Esophagus (tissue), 2 donors: ENCODE data around the gene HEPACAM2. TPM values are rescaled to one million over a fixed set of nuclear protein-coding genes. Genes with fewer than 3 reads are reported as not detected.

Experiments used
- H3K27ac ChIP-seq, 2 donors: one replicate each; pipeline ENCODE4 v1.5.1; 2013; ENCODE audit warnings: low read depth in 2 of 2, mild to moderate bottlenecking in 2 of 2, inconsistent platforms in 1 of 2, low read length in 1 of 2, moderate library complexity in 1 of 2
- H3K27me3 ChIP-seq, 2 donors: one replicate each; pipeline ENCODE4 v1.6.1; 2013; ENCODE audit warnings: low read length in 2 of 2, control low read depth in 1 of 2, mild to moderate bottlenecking in 1 of 2; ENCODE audit not compliant: insufficient read depth in 2 of 2, control insufficient read depth in 1 of 2
- H3K36me3 ChIP-seq, 2 donors: one replicate each; pipeline ENCODE4 v1.6.1; 2013; ENCODE audit warnings: low read length in 1 of 2; ENCODE audit not compliant: control insufficient read depth in 2 of 2, insufficient read depth in 2 of 2
- H3K4me1 ChIP-seq, 2 donors: one replicate each; pipeline ENCODE4 v1.6.1; 2013; ENCODE audit warnings: low read length in 1 of 2; ENCODE audit not compliant: control insufficient read depth in 2 of 2, insufficient read depth in 2 of 2
- H3K4me3 ChIP-seq, 2 donors: one replicate each; pipeline ENCODE4 v1.5.1; 2013; ENCODE audit warnings: low read length in 2 of 2, mild to moderate bottlenecking in 2 of 2, low read depth in 1 of 2, moderate library complexity in 1 of 2
- H3K9me3 ChIP-seq, 2 donors: one replicate each; pipeline ENCODE4 v1.6.1; 2013; ENCODE audit warnings: mild to moderate bottlenecking in 2 of 2, low read depth in 1 of 2, low read length in 1 of 2, moderate library complexity in 1 of 2; ENCODE audit not compliant: control insufficient read depth in 2 of 2, insufficient read depth in 1 of 2
- WGBS, 2 donors: extraction: QIAGEN DNeasy Blood & Tissue Kit; methylation state at CpG; one replicate each; pipeline ENCODE4 v1.1.7; 2013; 5-methylcytosine and 5-hydroxymethylcytosine counted together
- polyA plus RNA-seq, 2 donors: library from polyadenylated mRNA; stranded (reverse); fragments of 200-250 nt; gene quantifications; one replicate each; pipeline ENCODE4 v1.2.3, GENCODE V29; 2013
- donor health status: healthy with polysubstance abuse.
- donor health status: Bipolar disorder and iron deficiency.

Gene HEPACAM2
- polyA plus RNA-seq, 2 donors = 0.04 TPM; not detected in 1

DNA sequence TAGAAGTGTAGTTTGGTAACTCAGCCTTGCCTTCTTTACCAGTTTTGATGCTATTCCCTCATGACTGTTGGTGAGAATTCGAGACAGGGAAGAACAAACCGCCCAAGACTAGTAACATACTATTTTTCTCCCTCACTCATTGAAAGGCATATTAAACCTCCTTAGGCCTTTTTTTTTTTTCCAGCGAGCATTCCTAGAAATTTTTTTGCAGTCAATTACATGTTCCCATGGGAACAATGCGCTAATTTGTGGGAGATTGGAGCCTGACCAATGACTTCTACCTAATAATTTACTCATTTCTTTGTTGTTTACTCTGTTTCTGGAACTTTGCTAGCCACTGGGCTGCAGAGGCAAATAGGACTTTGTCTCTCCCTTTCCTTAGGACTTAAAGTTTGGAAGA is 11.9 kb upstream of the HEPACAM2 start:
- Histone ChIP-seq H3K36me3 (no peaks in the 10 kb centered on the region), H3K9me3 (no peaks in the 10 kb centered on the region), H3K27ac (no peak overlapping the region), H3K4me1 (no peaks in the 10 kb centered on the region), H3K27me3 (no peaks in the 10 kb centered on the region), H3K4me3 (no peak overlapping the region)
- 81 to 92% methylated on average over 4 of the region's 4 CpGs for WGBS, 2 donors

GRCh38 chr7:93235541-93235940 is 9.3 kb upstream of the HEPACAM2 start:
- Histone ChIP-seq H3K36me3 (no peaks in the 10 kb centered on the region), H3K9me3 (no peaks in the 10 kb centered on the region), H3K4me1 (no peaks in the 10 kb centered on the region), H3K27me3 (no peaks in the 10 kb centered on the region), H3K4me3 (no peak overlapping the region), H3K27ac (no peak overlapping the region)
- 82 to 87% methylated on average over 2 of the region's 2 CpGs for WGBS, 2 donors

DNA sequence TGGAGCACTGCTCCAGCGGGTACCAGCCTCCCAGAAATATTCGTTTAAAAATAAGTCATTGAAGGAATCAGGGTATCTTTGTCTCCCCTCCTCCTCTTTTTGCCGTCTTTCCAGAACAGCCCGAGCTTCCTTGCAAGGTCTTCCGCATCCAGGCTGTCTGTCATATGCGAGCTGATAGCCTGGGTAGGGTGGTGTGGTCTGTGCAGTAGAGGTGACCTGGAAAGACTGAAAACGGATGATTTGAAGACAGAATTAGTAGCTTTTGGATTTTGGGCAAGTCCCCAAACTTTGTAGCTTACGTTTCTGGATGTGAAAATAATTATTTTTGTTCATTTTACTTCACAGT is 6.4 kb upstream of the HEPACAM2 start:
- H3K4me3 ChIP-seq = peak overlapping the region; percentile 72 to 99
- no peaks in the 10 kb centered on the region for H3K27me3 ChIP-seq
- H3K27ac ChIP-seq = peak overlapping the region in 1 of 2 donors; percentile 1
- WGBS, 2 donors = 0 to 1% methylated on average over 8 of the region's 8 CpGs
- no peaks in the 10 kb centered on the region for H3K9me3 ChIP-seq
- no peaks in the 10 kb centered on the region for H3K36me3 ChIP-seq
- H3K4me1 ChIP-seq = no peaks in the 10 kb centered on the region

GRCh38 chr7:93231799-93232672 is 5.8 kb upstream of the HEPACAM2 start, which contains the start of gene VPS50:
VPS50 (plus strand) TSS chr7:93232366; CDS start chr7:93232468, 102 bp downstream.
- Histone ChIP-seq H3K27ac (peak within 1 kb of the TSS; percentile 69 to 99), H3K9me3 (no peaks in the 10 kb centered on the region), H3K4me3 (peak within 1 kb of the TSS; percentile 72 to 99), H3K36me3 (no peaks in the 10 kb centered on the region), H3K4me1 (no peaks in the 10 kb centered on the region), H3K27me3 (no peaks in the 10 kb centered on the region)
- 0% methylated on average over 40 of the region's 40 CpGs for WGBS, 2 donors

- peak overlapping the region in 1 of 2 donors; percentile 99 for H3K4me3 ChIP-seq
- H3K9me3 ChIP-seq = no peaks in the 10 kb centered on the region
- H3K27me3 ChIP-seq = no peaks in the 10 kb centered on the region
- no peak overlapping the region for H3K27ac ChIP-seq
- no peaks in the 10 kb centered on the region for H3K36me3 ChIP-seq
- 25 to 35% methylated on average over 5 of the region's 5 CpGs for WGBS, 2 donors
- H3K4me1 ChIP-seq = no peaks in the 10 kb centered on the region
These were observed 5.0 kb upstream of the HEPACAM2 start for GRCh38 chr7:93231259-93231658.

GRCh38 chr7:93228302-93228701 is 2.0 kb upstream of the HEPACAM2 start:
- Histone ChIP-seq H3K4me3 (no peak overlapping the region), H3K4me1 (no peaks in the 10 kb centered on the region), H3K9me3 (no peaks in the 10 kb centered on the region), H3K27me3 (no peaks in the 10 kb centered on the region), H3K36me3 (no peaks in the 10 kb centered on the region), H3K27ac (no peak overlapping the region)
- WGBS, 2 donors = 0 to 1% methylated on average over 2 of the region's 2 CpGs

DNA sequence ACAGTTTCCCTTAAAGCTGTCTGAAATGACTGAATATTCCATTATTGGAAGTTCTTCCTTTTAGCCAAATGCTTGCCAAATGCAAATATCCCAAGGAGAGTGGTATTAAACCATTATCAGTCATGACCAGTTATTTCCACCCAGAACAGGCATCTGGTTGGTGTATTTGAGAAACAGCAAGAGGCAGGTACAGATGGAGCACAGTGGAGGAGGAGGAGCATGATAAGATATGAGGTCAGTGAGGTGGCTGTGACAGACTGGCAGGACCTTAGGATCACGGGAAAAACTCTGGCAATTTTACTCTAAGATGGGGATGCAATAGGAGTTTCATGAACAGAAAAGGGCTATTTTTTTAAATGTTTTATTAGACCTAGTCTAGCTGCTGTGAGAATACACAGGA is 6.4 kb downstream of the HEPACAM2 start:
- no peaks in the 10 kb centered on the region for H3K27me3 ChIP-seq
- H3K27ac ChIP-seq = no peak overlapping the region
- no peak overlapping the region for H3K4me3 ChIP-seq
- H3K36me3 ChIP-seq = no peaks in the 10 kb centered on the region
- 68 to 76% methylated on average over 1 of the region's 1 CpG for WGBS, 2 donors
- no peaks in the 10 kb centered on the region for H3K9me3 ChIP-seq
- no peaks in the 10 kb centered on the region for H3K4me1 ChIP-seq

GRCh38 chr7:93218997-93219827 is 7.1 kb downstream of the HEPACAM2 start:
- Histone ChIP-seq H3K4me3 (no peak overlapping the region), H3K9me3 (no peaks in the 10 kb centered on the region), H3K27ac (no peak overlapping the region), H3K27me3 (no peaks in the 10 kb centered on the region), H3K36me3 (no peaks in the 10 kb centered on the region), H3K4me1 (no peaks in the 10 kb centered on the region)
- WGBS, 2 donors = 72 to 73% methylated on average over 10 of the region's 10 CpGs

DNA sequence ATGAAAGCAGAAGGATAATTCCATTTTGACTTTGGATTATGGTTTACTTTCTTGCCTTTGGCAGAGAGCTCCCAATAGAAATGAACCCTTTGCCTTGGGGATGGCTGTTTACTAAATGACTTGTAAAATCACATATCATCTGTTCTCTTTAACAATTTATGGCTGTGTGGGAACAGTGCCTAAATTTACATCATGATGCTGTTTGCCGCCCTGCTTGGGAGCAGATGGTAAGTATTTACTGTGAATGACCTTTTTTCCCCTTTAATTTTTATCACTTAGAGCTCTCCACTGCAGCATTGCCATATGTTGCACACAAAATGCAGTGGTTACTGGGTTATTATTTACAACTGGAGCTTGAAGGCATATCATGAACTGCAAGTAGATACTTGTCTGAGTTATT is 13.4 kb downstream of the HEPACAM2 start:
- H3K4me3 ChIP-seq = no peak overlapping the region
- H3K36me3 ChIP-seq = no peaks in the 10 kb centered on the region
- H3K27me3 ChIP-seq = peaks cover 0 to 2% of the 10 kb centered on the region in 2 donors
- H3K27ac ChIP-seq = no peak overlapping the region
- H3K4me1 ChIP-seq = no peaks in the 10 kb centered on the region
- H3K9me3 ChIP-seq = no peaks in the 10 kb centered on the region
- WGBS, 2 donors = 48 to 58% methylated on average over 1 of the region's 1 CpG
